HepG2 (cell line): ENCODE results near the gene ABCF1. TPM values are rescaled to one million over a fixed set of nuclear protein-coding genes. Genes with fewer than 3 reads are reported as not detected.

Experiments
- ATAC-seq: fragments of 200-7000 bp; cut with Tn5 transposase; 3 replicates; pipeline ENCODE4 v1.9.1; 2020; ENCODE audit warnings: mild to moderate bottlenecking, moderate library complexity
- BruUV-seq: library from RNA; stranded (reverse); fragments of 400-500 nt; replicated peaks from 2 replicates; lab custom pipeline; 2021; lab: Mats Ljungman, UMichigan
- CTCF ChIA-PET: fragments of 300-600 bp; formaldehyde crosslinking; extraction: SDS; loops from one replicate; lab custom pipeline; 2021; ENCODE audit warnings: low total read pairs, inconsistent platforms, low intra/inter-chr PET ratio; lab: Yijun Ruan, JAX
- POLR2A ChIA-PET: fragments of 350-600 bp; sonication (Branson Sonifier 250); formaldehyde crosslinking; loops from one replicate; lab custom pipeline; 2020; ENCODE audit warnings: antibody characterized with exemption, inconsistent platforms; lab: Yijun Ruan, JAX
- DNase-seq: peaks from one replicate; pipeline ENCODE4 v3.0.0-alpha.2; 2015; ENCODE audit warnings: low spot score
- FAIRE-seq: peaks from 3 replicates; lab custom pipeline; 2011; peaks lifted over from hg19 to GRCh38; lab: Jason Lieb, UNC
- H2AFZ ChIP-seq: one replicate; pipeline ENCODE4 v1.6.1; 2011; ENCODE audit warnings: low read length, inconsistent platforms
- H3K27ac ChIP-seq: fragments of 300-600 bp; 3 replicates; pipeline ENCODE4 v1.8.0; 2011; ENCODE audit warnings: mixed run types, mild to moderate bottlenecking, mixed read lengths, low read length, inconsistent platforms; ENCODE audit not compliant: insufficient read depth; ENCODE audit errors: extremely low read length
- H3K27me3 ChIP-seq, 2 experiments: fragments of 200-600 bp in 1 of 2; 2 replicates in 1 of 2; 3 replicates in 1 of 2; pipeline versions ENCODE4 v1.6.0 to v1.8.0; 2011; ENCODE audit warnings: low read length in 2 of 2, mild to moderate bottlenecking in 2 of 2, moderate library complexity in 2 of 2, inconsistent platforms in 1 of 2; ENCODE audit not compliant: insufficient read depth in 2 of 2, control insufficient read depth in 1 of 2
- H3K36me3 ChIP-seq, 2 experiments: fragments of 200-600 bp in 1 of 2; replicated peaks in 1 of 2; 2 replicates in 1 of 2; 3 replicates in 1 of 2; pipeline versions ENCODE4 v1.5.1 to v1.8.0; 2011; ENCODE audit warnings: low read length in 2 of 2, inconsistent platforms in 1 of 2; ENCODE audit not compliant: insufficient read depth in 2 of 2, control insufficient read depth in 1 of 2
- H3K4me1 ChIP-seq: 2 replicates; pipeline ENCODE4 v1.5.1; 2012; ENCODE audit warnings: low read length, inconsistent platforms; ENCODE audit not compliant: insufficient read depth
- H3K4me2 ChIP-seq: 2 replicates; pipeline ENCODE4 v1.6.0; 2011; ENCODE audit warnings: low read depth, low read length, inconsistent platforms
- H3K4me3 ChIP-seq, 3 experiments: fragments of 200-600 bp in 1 of 3; sonication (generic), shearing (Covaris generic) in 1 of 3; replicated peaks in 1 of 3; 2 replicates each; pipeline ENCODE4 v1.5.1; 2011 to 2016; ENCODE audit warnings: low read length in 3 of 3, inconsistent platforms in 2 of 3, low read depth in 2 of 3, mild to moderate bottlenecking in 2 of 3, control low read depth in 1 of 3, mixed read lengths in 1 of 3; ENCODE audit not compliant: insufficient read depth in 1 of 3
- H3K79me2 ChIP-seq: one replicate; pipeline ENCODE4 v1.6.1; 2011; ENCODE audit warnings: low read length, inconsistent platforms; ENCODE audit not compliant: insufficient read depth
- H3K9ac ChIP-seq: 2 replicates; pipeline ENCODE4 v1.6.0; 2011; ENCODE audit warnings: mild to moderate bottlenecking, low read depth, low read length, inconsistent platforms; ENCODE audit not compliant: insufficient read depth
- H3K9me3 ChIP-seq: 2 replicates; pipeline ENCODE4 v1.5.1; 2012; ENCODE audit warnings: mild to moderate bottlenecking, low read length
- H4K20me1 ChIP-seq: 2 replicates; pipeline ENCODE4 v1.6.0; 2011; ENCODE audit warnings: inconsistent platforms, mild to moderate bottlenecking, low read length, moderate library complexity; ENCODE audit not compliant: insufficient read depth
- AGO1 ChIP-seq: fragments of 200-400 bp; formaldehyde crosslinking; IDR thresholded peaks from 2 replicates; pipeline ENCODE4 v1.6.1; 2017; ENCODE audit warnings: mild to moderate bottlenecking, low read depth, low read length, moderate library complexity; ENCODE audit not compliant: poor library complexity, severe bottlenecking
- ATF7 ChIP-seq, 2 experiments: fragments of 450-650 bp in 1 of 2; sonication (generic) in 1 of 2; formaldehyde crosslinking in 1 of 2; IDR thresholded peaks; 2 replicates each; pipeline versions ENCODE4 v1.4.0 to v1.6.1; 2016 to 2020; ENCODE audit warnings: antibody characterized with exemption in 1 of 2, mild to moderate bottlenecking in 1 of 2, missing genetic modification reagents in 1 of 2
- NFE2L1 ChIP-seq: sonication (generic); formaldehyde crosslinking; IDR thresholded peaks from 2 replicates; pipeline ENCODE4 v1.4.0; 2020; ENCODE audit warnings: missing genetic modification reagents, mild to moderate bottlenecking, borderline replicate concordance
- NFRKB ChIP-seq: fragments of 450-650 bp; IDR thresholded peaks from 2 replicates; pipeline ENCODE4 v1.6.1; 2017
- ZNF616 ChIP-seq: sonication (generic); formaldehyde crosslinking; IDR thresholded peaks from 2 replicates; pipeline ENCODE4 v1.5.0; 2020; ENCODE audit warnings: low read depth, mild to moderate bottlenecking, missing genetic modification reagents
- ZNF720 ChIP-seq: sonication (generic); formaldehyde crosslinking; IDR thresholded peaks from 2 replicates; pipeline ENCODE4 v1.4.0; 2020; ENCODE audit warnings: missing genetic modification reagents
- WGBS: methylation state at CpG from one replicate; pipeline ENCODE4 v1.1.6; 2017; ENCODE audit warnings: low lambda C conversion rate; 5-methylcytosine and 5-hydroxymethylcytosine counted together
- in situ Hi-C: cut with HindIII; loops from 2 replicates; pipeline ENCODE4 v1.10.0; 2017; ENCODE audit warnings: low pct_unique_long_range_greater_than_20kb; ENCODE audit not compliant: extremely low pct_ligation_motif_present
- intact Hi-C: fragments of 100-400 bp; cut with micrococcal nuclease; formaldehyde crosslinking; loops from one replicate; pipeline ENCODE4 v1.10.0; 2022; ENCODE audit not compliant: unreplicated experiment
- polyA plus RNA-seq, 8 experiments: library from polyadenylated mRNA; depleted of rRNA in 3 of 8; stranded (reverse) in 7 of 8; unstranded in 1 of 8; fragments of >200 nt; fragmentation: Illumina TruSeq in 4 of 8; extraction: Trizol in 4 of 8; gene quantifications; 2 replicates each; pipeline versions ENCODE4 v1.2.1 to v1.2.3, GENCODE V29; 2011 to 2016; ENCODE audit warnings: low read depth in 4 of 8, missing spikeins in 1 of 8, mixed read lengths in 1 of 8; ENCODE audit not compliant: insufficient read depth in 1 of 8
- total RNA-seq, 5 experiments: library from RNA; depleted of rRNA; stranded (reverse); fragments of >200 nt; fragmentation: Illumina TruSeq; extraction: Trizol; gene quantifications; 2 replicates each; pipeline ENCODE4 v1.2.3, GENCODE V29; 2016; ENCODE audit warnings: low read depth in 1 of 5
- TF ChIP-seq, protein P1 (sequence below): sonication (generic); formaldehyde crosslinking; IDR thresholded peaks from 2 replicates; pipeline ENCODE4 v1.8.0; 2023; ENCODE audit warnings: mild to moderate bottlenecking, missing genetic modification reagents

Gene ABCF1
- total and polyA plus RNA-seq, 2 of the 13 experiments (the other 11 are each of a cell fraction or from before 2014, with no cell fraction given): 25.4 to 98.9 TPM

DNA sequence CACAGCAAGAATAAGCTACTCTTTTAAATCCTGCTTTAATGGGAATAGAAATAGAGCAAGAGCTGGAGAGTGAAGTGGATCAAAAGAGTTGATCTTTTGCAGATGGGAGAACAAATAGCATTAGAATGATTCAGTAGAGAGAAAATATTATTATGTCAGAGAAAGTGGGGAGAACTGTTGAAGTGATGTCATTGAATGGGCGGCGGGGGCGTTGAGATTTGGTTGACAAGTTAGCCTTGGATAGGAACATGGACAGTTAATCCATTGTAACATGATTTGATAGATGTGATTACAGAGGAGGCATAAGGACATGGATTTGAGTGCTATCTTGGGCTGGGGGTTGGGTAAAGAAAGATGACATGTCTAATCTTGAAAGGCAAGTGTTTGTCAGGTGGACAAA, 64.6 kb downstream of the ABCF1 start:
- in situ Hi-C loops (no loop called here), intact Hi-C loops (no loop called here)
- WGBS: 99% methylated on average over 3 of the region's 3 CpGs
- DNase-seq (no peak), FAIRE-seq (no peak), ATAC-seq (no peak)
- no TSS peak for BruUV-seq
- Histone ChIP-seq H3K9ac (no peak overlapping the region), H3K27me3 (no peaks in the 10 kb centered on the region), H3K79me2 (no peaks in the 10 kb centered on the region), H3K4me2 (no peak overlapping the region), H3K4me1 (peaks cover 11% of the 10 kb centered on the region), H3K36me3 (peaks cover 16 to 33% of the 10 kb centered on the region in 2 experiments), H2AFZ (no peak overlapping the region), H3K9me3 (no peaks in the 10 kb centered on the region), H3K4me3 (no peak overlapping the region), H4K20me1 (no peaks in the 10 kb centered on the region), H3K27ac (no peak overlapping the region)
- TF ChIP-seq ATF7 (IDR thresholded peaks at IDR 0.05) (peak; percentile 51), ATF7 (CRISPR knock-in tag; IDR thresholded peaks at IDR 0.05) (no peak), ZNF720 (CRISPR knock-in tag) (no peak), NFE2L1 (CRISPR knock-in tag) (no peak), ZNF616 (CRISPR knock-in tag) (no peak), AGO1 (no peak)
- ChIA-PET POLR2A (interaction anchor here (1.7 kb wide), 1 partner anchor 19 kb away, joined by 5 read pairs; no protein-coding TSS in a partner anchor), CTCF (no interaction called here)

DNA sequence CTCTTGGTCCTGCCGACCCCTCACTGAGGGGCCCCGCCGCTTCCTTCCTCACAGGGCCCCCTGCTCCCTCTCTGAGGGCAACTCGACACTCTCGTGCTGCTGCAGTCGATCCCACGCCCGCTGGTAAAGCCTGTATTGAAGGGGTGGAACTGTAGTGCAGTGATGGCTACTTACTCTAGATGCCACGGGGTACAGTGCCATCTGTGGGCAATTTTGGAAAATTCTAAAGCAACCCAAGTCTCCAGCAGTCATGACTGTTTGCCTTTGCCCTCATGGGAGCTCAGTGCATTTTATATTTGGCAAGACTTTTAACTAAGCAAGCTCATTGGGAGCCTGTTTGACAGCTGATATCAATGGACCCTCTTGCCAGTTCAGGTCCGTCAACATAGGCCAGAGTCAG, 69.2 kb downstream of the ABCF1 start:
- POLR2A ChIA-PET: interaction anchor here (1.6 to 1.8 kb wide), 3 partner anchors 13 to 23 kb away, joined by 4 to 16 read pairs (median 5); partner anchors contain the start of genes MRPS18B and PPP1R10
- 96% methylated on average over 10 of the region's 10 CpGs for WGBS
- Histone ChIP-seq H3K9me3 (no peaks in the 10 kb centered on the region), H3K27me3 (no peaks in the 10 kb centered on the region), H2AFZ (no peak overlapping the region), H4K20me1 (no peaks in the 10 kb centered on the region), H3K27ac (no peak overlapping the region), H3K4me3 (no peak overlapping the region), H3K79me2 (peaks cover 2% of the 10 kb centered on the region), H3K9ac (no peak overlapping the region), H3K4me2 (no peak overlapping the region), H3K4me1 (peaks cover 32% of the 10 kb centered on the region), H3K36me3 (peaks cover 14 to 48% of the 10 kb centered on the region in 2 experiments)
- no TSS peak for BruUV-seq
- FAIRE-seq (no peak), ATAC-seq (no peak), DNase-seq (no peak)
- no peak for TF ChIP-seq NFRKB
- TF ChIP-seq, protein P1, sequence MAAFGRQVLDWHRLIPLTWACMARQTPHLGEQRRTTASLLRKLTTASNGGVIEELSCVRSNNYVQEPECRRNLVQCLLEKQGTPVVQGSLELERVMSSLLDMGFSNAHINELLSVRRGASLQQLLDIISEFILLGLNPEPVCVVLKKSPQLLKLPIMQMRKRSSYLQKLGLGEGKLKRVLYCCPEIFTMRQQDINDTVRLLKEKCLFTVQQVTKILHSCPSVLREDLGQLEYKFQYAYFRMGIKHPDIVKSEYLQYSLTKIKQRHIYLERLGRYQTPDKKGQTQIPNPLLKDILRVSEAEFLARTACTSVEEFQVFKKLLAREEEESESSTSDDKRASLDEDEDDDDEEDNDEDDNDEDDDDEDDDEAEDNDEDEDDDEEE (CRISPR knock-in tag): no peak
- CTCF ChIA-PET: no interaction called here
- intact Hi-C loops (no loop called here), in situ Hi-C loops (no loop called here)
